WERI-Rb-1 (cell line): Measurements from ENCODE around the gene C3orf33.
"Not testable (repeated sequence)": the region's sequence is repeated elsewhere in the genome, so short reads cannot be mapped to it uniquely, and the experiment has no call there.

Experiments
- DNase-seq: peaks from one replicate; pipeline ENCODE4 v3.0.0-alpha.2; 2020
- H3K27ac ChIP-seq: fragments of 250-450 bp; sonication (Bioruptor Pico); 2 replicates; pipeline ENCODE4 v1.5.1; 2020; ENCODE audit warnings: mild to moderate bottlenecking, moderate library complexity
- H3K27me3 ChIP-seq: fragments of 250-450 bp; sonication (Bioruptor Pico); 2 replicates; pipeline ENCODE4 v1.5.1; 2021; ENCODE audit warnings: mild to moderate bottlenecking, low read depth, moderate library complexity; ENCODE audit not compliant: insufficient read depth, severe bottlenecking
- H3K36me3 ChIP-seq: fragments of 250-450 bp; sonication (Bioruptor Pico); 2 replicates; pipeline ENCODE4 v1.5.1; 2020; ENCODE audit warnings: mild to moderate bottlenecking, moderate library complexity
- H3K4me3 ChIP-seq: 2 replicates; pipeline ENCODE4 v1.5.1; 2011; ENCODE audit warnings: low read depth, mild to moderate bottlenecking, control low read depth, low read length
- H3K9me3 ChIP-seq: fragments of 250-450 bp; sonication (Bioruptor Pico); 2 replicates; pipeline ENCODE4 v1.5.1; 2021; ENCODE audit warnings: mild to moderate bottlenecking, moderate library complexity; ENCODE audit not compliant: severe bottlenecking
- TF ChIP-seq, protein P1 (sequence below): IDR thresholded peaks from 2 replicates; pipeline ENCODE4 v1.5.1; 2011; ENCODE audit warnings: low read depth, mild to moderate bottlenecking, control low read depth, inconsistent platforms, low read length

The C3orf33 gene

DNA sequence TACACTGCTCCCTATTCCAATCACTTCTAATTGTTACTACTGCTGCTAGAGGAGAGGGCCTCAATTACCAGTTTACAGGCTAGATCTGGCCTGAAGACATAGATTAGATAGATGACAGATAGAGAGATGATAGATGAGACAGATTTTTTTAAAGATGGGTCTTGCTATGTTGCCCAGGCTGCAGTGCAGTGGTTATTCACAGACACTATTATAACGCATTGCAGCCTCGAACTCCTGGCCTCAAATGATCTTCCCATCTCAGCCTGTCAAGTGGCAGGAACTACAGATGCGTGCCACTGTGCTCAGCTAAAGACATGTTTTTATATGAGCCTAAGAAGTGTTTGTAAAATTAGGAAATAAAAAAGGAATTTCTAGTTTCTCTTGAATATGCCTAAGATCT is 41.9 kb upstream of the C3orf33 start:
- H3K27me3 ChIP-seq = no peaks in the 10 kb centered on the region
- H3K27ac ChIP-seq = no peak overlapping the region
- no peaks in the 10 kb centered on the region for H3K9me3 ChIP-seq
- no peak for DNase-seq
- no peaks in the 10 kb centered on the region for H3K36me3 ChIP-seq
- TF ChIP-seq, protein P1, sequence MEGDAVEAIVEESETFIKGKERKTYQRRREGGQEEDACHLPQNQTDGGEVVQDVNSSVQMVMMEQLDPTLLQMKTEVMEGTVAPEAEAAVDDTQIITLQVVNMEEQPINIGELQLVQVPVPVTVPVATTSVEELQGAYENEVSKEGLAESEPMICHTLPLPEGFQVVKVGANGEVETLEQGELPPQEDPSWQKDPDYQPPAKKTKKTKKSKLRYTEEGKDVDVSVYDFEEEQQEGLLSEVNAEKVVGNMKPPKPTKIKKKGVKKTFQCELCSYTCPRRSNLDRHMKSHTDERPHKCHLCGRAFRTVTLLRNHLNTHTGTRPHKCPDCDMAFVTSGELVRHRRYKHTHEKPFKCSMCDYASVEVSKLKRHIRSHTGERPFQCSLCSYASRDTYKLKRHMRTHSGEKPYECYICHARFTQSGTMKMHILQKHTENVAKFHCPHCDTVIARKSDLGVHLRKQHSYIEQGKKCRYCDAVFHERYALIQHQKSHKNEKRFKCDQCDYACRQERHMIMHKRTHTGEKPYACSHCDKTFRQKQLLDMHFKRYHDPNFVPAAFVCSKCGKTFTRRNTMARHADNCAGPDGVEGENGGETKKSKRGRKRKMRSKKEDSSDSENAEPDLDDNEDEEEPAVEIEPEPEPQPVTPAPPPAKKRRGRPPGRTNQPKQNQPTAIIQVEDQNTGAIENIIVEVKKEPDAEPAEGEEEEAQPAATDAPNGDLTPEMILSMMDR = no peak
- no peak overlapping the region for H3K4me3 ChIP-seq

DNA sequence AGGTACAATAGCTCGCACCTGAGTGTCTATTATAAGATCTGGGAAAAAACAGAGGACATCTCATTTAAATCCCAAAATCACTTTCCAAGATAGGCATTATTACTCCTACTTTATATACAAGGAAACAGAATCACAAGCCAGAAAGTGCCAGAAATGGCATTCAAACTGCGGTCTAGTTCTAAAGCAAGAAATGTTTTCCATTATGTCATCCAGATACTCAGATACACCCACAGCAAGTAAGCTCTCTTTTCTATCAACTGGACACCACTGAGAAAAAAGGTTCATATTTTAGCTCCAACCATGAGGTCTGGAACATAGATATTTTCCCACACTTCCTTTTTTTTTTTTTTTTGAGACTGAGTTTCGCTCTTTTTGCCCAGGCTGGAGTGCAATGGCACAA is 40.0 kb upstream of the C3orf33 start:
- Histone ChIP-seq H3K27me3 (no peaks in the 10 kb centered on the region), H3K9me3 (no peaks in the 10 kb centered on the region), H3K4me3 (no peak overlapping the region), H3K27ac (no peak overlapping the region), H3K36me3 (no peaks in the 10 kb centered on the region)
- no peak for DNase-seq
- TF ChIP-seq, protein P1 = no peak

GRCh38 chr3:155843569-155843968 is 37.5 kb upstream of the C3orf33 start:
- Histone ChIP-seq H3K4me3 (no peak overlapping the region), H3K27ac (no peak overlapping the region), H3K36me3 (no peaks in the 10 kb centered on the region), H3K27me3 (no peaks in the 10 kb centered on the region), H3K9me3 (no peaks in the 10 kb centered on the region)
- TF ChIP-seq, protein P1 = no peak
- DNase-seq = no peak

GRCh38 chr3:155835341-155836071 is 29.4 kb upstream of the C3orf33 start:
- H3K27ac ChIP-seq = no peak overlapping the region
- TF ChIP-seq, protein P1 = no peak
- H3K36me3 ChIP-seq = peaks cover 5% of the 10 kb centered on the region; the same call in 1 of the 2 replicates
- H3K27me3 ChIP-seq = no peaks in the 10 kb centered on the region
- no peak overlapping the region for H3K4me3 ChIP-seq
- DNase-seq = no peak
- no peaks in the 10 kb centered on the region for H3K9me3 ChIP-seq

- H3K36me3 ChIP-seq, H3K27me3 ChIP-seq, H3K27ac ChIP-seq, H3K9me3 ChIP-seq, H3K4me3 ChIP-seq, DNase-seq: not testable (repeated sequence)
Observed at GRCh38 chr3:155828490-155829098, 22.5 kb upstream of the C3orf33 start.

- Histone ChIP-seq H3K36me3 (no peaks in the 10 kb centered on the region), H3K27me3 (no peaks in the 10 kb centered on the region), H3K9me3 (no peaks in the 10 kb centered on the region), H3K4me3 (no peak overlapping the region), H3K27ac (no peak overlapping the region)
- TF ChIP-seq, protein P1 = no peak
- no peak for DNase-seq
Observed at GRCh38 chr3:155815030-155815545, 9.0 kb upstream of the C3orf33 start.

DNA sequence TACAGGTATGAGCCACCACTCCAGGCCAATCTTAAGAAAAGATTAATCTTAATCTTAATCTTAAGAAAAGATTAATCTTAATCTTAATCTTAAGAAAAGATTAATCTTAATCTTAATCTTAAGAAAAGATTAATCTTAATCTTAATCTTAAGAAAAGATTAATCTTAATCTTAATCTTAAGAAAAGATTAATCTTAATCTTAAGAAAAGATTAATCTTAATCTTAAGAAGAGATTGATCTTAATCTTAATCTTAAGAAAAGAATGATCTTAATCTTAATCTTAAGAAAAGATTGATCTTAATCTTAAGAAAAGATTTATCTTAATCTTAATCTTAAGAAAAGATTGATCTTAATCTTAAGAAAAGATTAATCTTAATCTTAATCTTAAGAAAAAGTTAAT is 7.1 kb upstream of the C3orf33 start:
- H3K27me3 ChIP-seq, H3K9me3 ChIP-seq, H3K27ac ChIP-seq, H3K4me3 ChIP-seq, H3K36me3 ChIP-seq, DNase-seq: not testable (repeated sequence)
